Thyroid gland (tissue), 4 donors: ENCODE measurements around the gene SULT2B1. TPM values are rescaled to one million over a fixed set of nuclear protein-coding genes. Genes with fewer than 3 reads are reported as not detected.

Experiments used
- DNase-seq, 2 donors: peaks; one replicate each; pipeline ENCODE4 v3.0.0-alpha.2; 2019
- H3K27ac ChIP-seq, 3 donors: fragments of 200-600 bp; sonication (generic); 1 replicate in 2 of 3; 2 replicates in 1 of 3; pipeline ENCODE4 v1.5.1; 2016 to 2019; ENCODE audit warnings: mild to moderate bottlenecking in 1 of 3, moderate library complexity in 1 of 3
- H3K27me3 ChIP-seq: fragments of 200-600 bp; sonication (generic); one replicate; pipeline ENCODE4 v1.5.1; 2019
- H3K36me3 ChIP-seq, 2 donors: fragments of 200-600 bp; sonication (generic); one replicate each; pipeline ENCODE4 v1.5.1; 2016 to 2019
- H3K4me1 ChIP-seq, 2 donors: fragments of 200-600 bp; sonication (generic); one replicate each; pipeline ENCODE4 v1.5.1; 2017 to 2019
- H3K4me3 ChIP-seq, 3 donors: fragments of 200-600 bp; sonication (generic); replicated peaks in 1 of 3; 1 replicate in 2 of 3; 2 replicates in 1 of 3; pipeline ENCODE4 v1.5.1; 2016; ENCODE audit warnings: mild to moderate bottlenecking in 1 of 3
- H3K9me3 ChIP-seq: fragments of 200-600 bp; sonication (generic); one replicate; pipeline ENCODE4 v1.5.1; 2017
- CTCF ChIP-seq, 6 experiments: fragments of 200-600 bp in 3 of 6; fragments of 450-650 bp in 3 of 6; sonication (generic) in 3 of 6; IDR thresholded peaks; one replicate each; pipeline ENCODE4 v1.5.1; 2016 to 2019; ENCODE audit warnings: antibody characterized with exemption in 6 of 6, mild to moderate bottlenecking in 2 of 6, inconsistent platforms in 1 of 6, moderate library complexity in 1 of 6
- POLR2A ChIP-seq, 2 donors: fragments of 450-650 bp; IDR thresholded peaks; one replicate each; pipeline ENCODE4 v1.6.1; 2017; ENCODE audit warnings: antibody characterized with exemption in 2 of 2, mild to moderate bottlenecking in 2 of 2, moderate library complexity in 1 of 2
- WGBS, 2 donors: methylation state at CpG; one replicate each; pipeline ENCODE4 v1.1.5; 2017; 5-methylcytosine and 5-hydroxymethylcytosine counted together
- intact Hi-C: fragments of 100-400 bp; cut with DNase I; formaldehyde crosslinking; loops from one replicate; pipeline ENCODE4 v1.15.1; 2023
- total RNA-seq, 4 donors: library from RNA; depleted of rRNA; stranded (reverse); fragments of >200 nt; gene quantifications; one replicate each; pipeline ENCODE4 v1.2.3, GENCODE V29; 2016

The SULT2B1 gene
- total RNA-seq, 4 donors from 2014 or later, result 0.54 to 0.88 (median 0.78) TPM; not detected in 1

GRCh38 chr19:48613852-48614435, 62.0 kb downstream of the SULT2B1 start:
- peaks cover 25 to 26% of the 10 kb centered on the region in 2 donors for H3K36me3 ChIP-seq
- intact Hi-C loops, result no loop called here
- peaks cover 9 to 20% of the 10 kb centered on the region in 2 donors for H3K4me1 ChIP-seq
- H3K27ac ChIP-seq, result no peak overlapping the region
- no peak for TF ChIP-seq CTCF (IDR thresholded peaks at IDR 0.05)
- TF ChIP-seq POLR2A (IDR thresholded peaks at IDR 0.05), result no peak
- H3K27me3 ChIP-seq, result no peaks in the 10 kb centered on the region
- 67 to 79% methylated on average over 13 of the region's 13 CpGs for WGBS, 2 donors
- H3K4me3 ChIP-seq, result no peak overlapping the region
- DNase-seq, result no peak
- no peaks in the 10 kb centered on the region for H3K9me3 ChIP-seq

- intact Hi-C loops, result no loop called here
- DNase-seq, result no peak
- peaks cover 10 to 20% of the 10 kb centered on the region in 2 donors for H3K4me1 ChIP-seq
Observed at GRCh38 chr19:48614436-48615230, 62.7 kb downstream of the SULT2B1 start, which contains the start of gene FAM83E. TSS of gene FAM83E (minus strand) at chr19:48615076. CDS start at chr19:48613372, 1,704 bp downstream.

GRCh38 chr19:48615231-48616040, 63.5 kb downstream of the SULT2B1 start:
- peaks cover 15 to 27% of the 10 kb centered on the region in 2 donors for H3K4me1 ChIP-seq
- peaks cover 25 to 26% of the 10 kb centered on the region in 2 donors for H3K36me3 ChIP-seq
- DNase-seq, result no peak
- no peaks in the 10 kb centered on the region for H3K27me3 ChIP-seq
- no peak overlapping the region for H3K27ac ChIP-seq
- no peak overlapping the region for H3K4me3 ChIP-seq
- WGBS, 2 donors, result 74 to 81% methylated on average over 18 to 19 of the region's 19 CpGs
- TF ChIP-seq POLR2A (IDR thresholded peaks at IDR 0.05), result no peak
- TF ChIP-seq CTCF (IDR thresholded peaks at IDR 0.05), result no peak
- no peaks in the 10 kb centered on the region for H3K9me3 ChIP-seq
- intact Hi-C loops, result no loop called here

More at GRCh38 chr19:48614436-48615230, 62.7 kb downstream of the SULT2B1 start, which contains the start of gene FAM83E:
- Histone ChIP-seq H3K27me3 (no peaks in the 10 kb centered on the region), H3K9me3 (no peaks in the 10 kb centered on the region), H3K4me3 (no peak within 1 kb of the TSS), H3K27ac (no peak within 1 kb of the TSS), H3K36me3 (peaks cover 25 to 26% of the 10 kb centered on the region in 2 donors)
- WGBS, 2 donors, result 66 to 72% methylated on average over 21 to 24 of the region's 31 CpGs
- no peak for TF ChIP-seq POLR2A (IDR thresholded peaks at IDR 0.05)
- no peak for TF ChIP-seq CTCF (IDR thresholded peaks at IDR 0.05)

GRCh38 chr19:48616041-48616436, 64.1 kb downstream of the SULT2B1 start:
- no peaks in the 10 kb centered on the region for H3K9me3 ChIP-seq
- peaks cover 15 to 27% of the 10 kb centered on the region in 2 donors for H3K4me1 ChIP-seq
- intact Hi-C loops, result no loop called here
- H3K27me3 ChIP-seq, result no peaks in the 10 kb centered on the region
- H3K36me3 ChIP-seq, result peaks cover 25 to 26% of the 10 kb centered on the region in 2 donors
- no peak overlapping the region for H3K27ac ChIP-seq
- WGBS, 2 donors, result 82 to 90% methylated on average over 7 to 10 of the region's 16 CpGs
- no peak overlapping the region for H3K4me3 ChIP-seq
- no peak for DNase-seq
- no peak for TF ChIP-seq POLR2A (IDR thresholded peaks at IDR 0.05)
- TF ChIP-seq CTCF (IDR thresholded peaks at IDR 0.05), result no peak
